RPMI7951 (cell line): Measurements from ENCODE around the gene SHISAL1. TPM values are rescaled to one million over a fixed set of nuclear protein-coding genes. Genes with fewer than 3 reads are reported as not detected.

Experiments
- DNase-seq: peaks from one replicate; pipeline ENCODE4 v3.0.0-alpha.2; 2012; ENCODE audit warnings: low read depth
- total RNA-seq: library from RNA; depleted of rRNA; stranded (reverse); fragments of >200 nt; shearing (Covaris generic); gene quantifications from 2 replicates; pipeline ENCODE4 v1.2.3, GENCODE V29; 2014

SHISAL1 gene
- total RNA-seq, 1 experiment from 2014 or later, result 1.6 TPM

GRCh38 chr22:44278243-44279068 is 34.3 kb downstream of the SHISAL1 start:
- no peak for DNase-seq

DNA sequence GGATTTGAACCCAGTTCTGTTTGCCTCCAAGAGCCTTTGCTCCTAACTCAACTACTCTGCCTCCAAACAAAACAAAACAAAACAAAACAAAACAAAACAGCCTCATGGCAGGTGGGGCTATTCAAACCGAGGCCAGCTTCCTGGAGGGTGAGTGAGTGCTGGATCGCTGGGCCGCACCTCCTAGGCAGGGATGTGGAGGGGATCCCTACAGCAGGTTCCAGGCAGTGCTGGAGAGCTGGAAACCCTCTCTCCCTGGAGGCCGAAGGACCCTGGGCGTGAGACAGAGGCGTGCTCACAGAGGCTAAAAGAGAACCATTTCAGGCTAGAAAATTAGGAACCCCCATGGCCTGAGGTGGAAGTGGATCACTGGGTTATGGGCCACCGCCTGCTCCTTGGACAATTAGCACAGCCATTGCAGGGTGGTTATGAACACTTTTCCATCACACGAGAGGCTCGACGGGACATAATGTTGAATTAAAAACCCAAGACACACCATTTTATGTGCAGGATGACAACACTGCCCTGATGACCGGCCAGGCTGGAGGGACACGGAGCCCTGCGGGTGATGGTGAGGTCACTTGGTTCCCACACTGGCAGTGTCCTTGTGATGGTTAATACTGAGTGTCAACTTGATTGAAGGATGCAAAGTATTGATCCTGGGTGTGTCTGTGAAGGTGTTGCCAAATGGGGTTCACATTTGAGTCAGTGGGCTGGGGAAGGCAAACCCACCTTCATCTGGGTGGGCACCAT is 35.2 kb downstream of the SHISAL1 start:
- no peak for DNase-seq

DNA sequence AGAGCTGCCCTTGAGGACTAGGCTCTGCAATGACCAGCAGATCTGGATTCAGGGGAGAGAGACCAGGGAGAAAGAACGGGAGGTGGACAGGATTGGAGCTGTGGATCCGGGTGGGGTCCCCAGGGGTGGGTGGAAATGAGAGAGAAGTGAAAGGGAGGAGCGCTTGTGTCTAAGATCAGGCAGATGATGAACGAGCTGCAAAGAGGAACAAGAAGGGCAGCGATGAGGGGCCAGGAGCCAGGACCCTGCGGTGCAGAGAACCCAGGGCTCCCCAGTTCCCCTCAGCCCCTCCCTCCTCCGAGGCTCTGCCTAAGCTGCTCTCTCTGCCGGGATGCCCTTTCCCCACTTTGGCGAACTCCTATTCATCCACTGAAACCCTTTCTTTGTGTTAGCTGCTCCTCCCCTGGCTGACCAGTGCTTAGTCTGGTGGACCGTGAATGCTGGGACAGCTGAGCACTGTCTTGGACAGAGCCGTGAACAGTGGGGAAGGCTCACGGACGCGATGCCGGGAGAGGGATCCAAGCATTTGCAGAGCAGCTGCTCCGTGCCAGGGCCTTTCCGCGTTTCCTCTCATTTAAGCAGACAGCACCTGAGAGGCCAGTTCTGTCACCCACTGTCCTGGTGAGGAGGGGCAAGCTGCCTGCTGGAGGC is 35.9 kb downstream of the SHISAL1 start:
- no peak for DNase-seq

DNA sequence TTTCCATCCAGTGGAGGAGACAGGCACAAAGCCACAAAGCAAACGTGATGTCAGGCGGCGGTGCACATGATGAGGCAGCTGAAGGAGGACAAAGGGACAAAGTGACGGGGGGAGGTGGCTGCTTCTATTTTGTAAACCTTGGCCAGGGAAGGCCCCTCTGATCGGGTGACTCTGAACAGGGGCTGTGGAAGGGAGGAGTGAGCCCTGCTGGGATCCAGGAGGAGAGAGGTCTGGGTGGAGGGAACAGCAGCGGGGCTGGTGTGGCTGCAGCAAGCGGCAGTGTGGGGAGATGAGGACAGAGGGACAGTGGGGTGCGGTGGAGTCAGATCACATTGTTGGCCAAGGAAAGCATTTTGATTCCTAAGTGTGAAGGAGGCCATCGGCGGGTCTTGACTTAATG is 36.7 kb downstream of the SHISAL1 start:
- DNase-seq, result no peak

- DNase-seq, result no peak
Measured at GRCh38 chr22:44275631-44275995, 37.1 kb downstream of the SHISAL1 start.

- DNase-seq, result no peak
Measured at GRCh38 chr22:44274918-44275630, 37.7 kb downstream of the SHISAL1 start.

GRCh38 chr22:44273175-44273574 is 39.6 kb downstream of the SHISAL1 start:
- DNase-seq, result no peak

GRCh38 chr22:44272401-44272771 is 40.4 kb downstream of the SHISAL1 start:
- no peak for DNase-seq

GRCh38 chr22:44271732-44272400 is 40.9 kb downstream of the SHISAL1 start:
- no peak for DNase-seq

DNA sequence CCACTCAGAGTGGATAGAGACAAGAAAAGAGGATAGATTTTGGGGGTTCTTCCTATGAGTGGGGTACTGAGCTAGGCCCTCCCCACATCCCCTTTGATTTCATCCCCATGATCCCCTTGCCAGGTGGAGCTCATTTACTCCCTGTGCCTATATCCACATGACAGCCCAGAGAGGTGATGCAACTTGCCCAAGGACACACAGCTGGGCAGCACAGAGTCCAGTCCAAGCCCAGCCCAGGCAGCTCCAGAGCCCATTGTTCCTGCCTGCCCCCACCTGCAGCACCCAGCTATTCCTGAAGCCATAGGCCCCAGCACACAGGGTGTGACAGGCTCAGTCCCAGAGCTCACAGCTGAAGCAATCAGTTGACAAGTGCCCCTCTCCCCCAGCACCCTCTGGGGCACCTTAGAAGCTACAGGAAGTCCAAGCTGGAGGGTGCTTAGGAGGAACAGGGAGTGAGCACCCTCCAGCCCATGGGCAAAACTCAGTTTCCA is 41.7 kb downstream of the SHISAL1 start:
- DNase-seq, result no peak

GRCh38 chr22:44270556-44270880 is 42.2 kb downstream of the SHISAL1 start:
- no peak for DNase-seq

- no peak for DNase-seq
Measured at GRCh38 chr22:44269757-44270555, 42.8 kb downstream of the SHISAL1 start.

GRCh38 chr22:44269117-44269498 is 43.6 kb downstream of the SHISAL1 start:
- no peak for DNase-seq

DNA sequence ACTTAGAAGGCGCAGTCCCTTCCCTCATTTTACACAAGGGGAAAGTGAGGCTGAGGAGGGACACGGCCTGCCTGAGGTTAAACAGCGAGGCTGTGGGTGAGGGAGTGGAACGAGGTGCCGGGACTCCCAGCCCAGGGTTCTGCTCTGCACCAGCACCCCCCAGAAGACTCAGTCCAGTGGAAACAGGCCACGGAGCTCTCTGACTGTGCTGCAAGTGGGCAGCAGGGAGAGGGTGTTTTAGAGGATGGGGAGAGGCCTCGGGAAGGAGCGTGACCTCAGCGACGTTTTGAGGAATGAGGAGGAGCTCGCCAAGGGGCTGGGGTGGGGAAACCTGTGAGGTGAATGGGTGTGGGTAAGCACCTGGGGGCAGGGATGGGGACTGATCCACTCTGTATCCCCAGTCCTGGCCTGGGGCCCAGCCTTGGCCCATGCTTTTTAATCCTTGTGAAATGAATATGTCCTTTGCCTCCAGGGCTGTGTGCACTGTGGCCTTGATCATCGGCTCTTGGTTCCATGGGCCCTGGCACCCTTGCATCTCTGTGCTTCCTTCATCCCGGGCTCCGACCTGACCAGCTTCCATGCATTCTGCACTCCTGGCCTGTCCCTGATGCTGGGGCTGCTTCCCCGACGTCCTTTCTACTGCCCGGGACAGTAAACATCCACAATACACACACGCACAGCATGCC is 44.2 kb downstream of the SHISAL1 start:
- DNase-seq, result no peak

- no peak for DNase-seq
Measured at GRCh38 chr22:44267856-44268255, 44.9 kb downstream of the SHISAL1 start.

DNA sequence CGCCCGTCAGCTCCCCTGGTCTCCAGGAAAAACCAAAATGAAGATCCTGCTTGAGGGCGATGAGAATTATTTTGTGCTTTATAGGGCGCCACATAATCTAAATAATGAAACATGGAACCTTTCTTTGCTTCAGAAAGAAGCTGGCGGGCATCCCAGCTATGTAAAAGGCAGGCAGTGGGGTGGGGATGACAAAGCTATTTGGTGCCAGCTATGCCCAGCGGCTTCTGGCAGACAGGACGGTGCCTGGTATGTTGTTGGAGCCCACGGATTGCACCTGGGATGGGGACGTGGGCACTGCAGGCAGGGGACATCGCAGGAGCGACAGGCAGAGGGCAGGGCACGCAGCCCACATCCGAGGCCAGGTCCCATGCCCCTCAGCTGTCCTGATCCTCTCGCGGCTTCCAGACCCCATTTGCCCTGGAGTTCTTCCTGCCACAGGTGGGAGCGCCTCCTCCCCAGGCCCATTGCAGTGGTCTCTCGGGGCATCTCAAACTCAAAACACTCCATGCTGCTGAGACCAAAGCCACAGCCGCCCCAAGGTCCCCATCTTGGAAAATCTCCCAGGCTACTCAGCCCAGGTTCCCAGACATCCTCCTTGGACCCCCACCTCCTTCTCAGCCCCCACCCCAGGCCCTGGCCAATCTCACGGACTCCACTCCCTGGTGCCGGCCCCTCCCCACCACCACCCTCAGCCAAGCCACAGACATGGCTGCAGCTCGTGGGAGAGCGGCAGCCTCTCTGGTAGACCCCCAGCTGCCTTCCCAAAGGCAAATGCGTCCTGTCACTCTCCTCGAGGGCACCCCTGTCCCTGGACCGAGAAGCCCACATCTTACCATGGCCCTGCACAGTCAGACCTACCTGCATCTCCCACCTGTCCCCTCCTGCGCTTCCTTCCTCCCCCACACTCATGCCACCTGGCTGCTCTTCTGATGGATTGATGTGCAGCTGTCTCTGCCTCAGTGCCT is 45.7 kb downstream of the SHISAL1 start:
- no peak for DNase-seq

DNA sequence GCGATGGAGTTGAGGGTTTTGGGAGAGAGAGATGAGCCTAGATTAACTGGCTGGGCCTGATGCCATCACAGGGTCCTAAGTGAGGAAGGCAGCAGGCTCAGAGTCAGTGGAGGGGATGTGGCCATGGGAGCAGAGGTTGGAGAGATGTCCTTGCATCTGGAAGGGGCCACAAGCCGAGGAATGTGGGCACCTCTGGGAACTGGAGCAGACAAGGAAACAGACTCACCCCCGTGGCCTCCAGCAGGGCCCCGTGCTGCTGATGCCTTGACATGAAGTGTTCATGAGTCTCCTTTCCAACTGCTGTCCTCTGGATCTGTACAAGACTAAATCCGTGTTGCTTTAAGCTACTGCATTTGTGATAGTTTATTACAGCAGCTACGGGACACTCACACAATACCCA is 49.2 kb downstream of the SHISAL1 start:
- no peak for DNase-seq

DNA sequence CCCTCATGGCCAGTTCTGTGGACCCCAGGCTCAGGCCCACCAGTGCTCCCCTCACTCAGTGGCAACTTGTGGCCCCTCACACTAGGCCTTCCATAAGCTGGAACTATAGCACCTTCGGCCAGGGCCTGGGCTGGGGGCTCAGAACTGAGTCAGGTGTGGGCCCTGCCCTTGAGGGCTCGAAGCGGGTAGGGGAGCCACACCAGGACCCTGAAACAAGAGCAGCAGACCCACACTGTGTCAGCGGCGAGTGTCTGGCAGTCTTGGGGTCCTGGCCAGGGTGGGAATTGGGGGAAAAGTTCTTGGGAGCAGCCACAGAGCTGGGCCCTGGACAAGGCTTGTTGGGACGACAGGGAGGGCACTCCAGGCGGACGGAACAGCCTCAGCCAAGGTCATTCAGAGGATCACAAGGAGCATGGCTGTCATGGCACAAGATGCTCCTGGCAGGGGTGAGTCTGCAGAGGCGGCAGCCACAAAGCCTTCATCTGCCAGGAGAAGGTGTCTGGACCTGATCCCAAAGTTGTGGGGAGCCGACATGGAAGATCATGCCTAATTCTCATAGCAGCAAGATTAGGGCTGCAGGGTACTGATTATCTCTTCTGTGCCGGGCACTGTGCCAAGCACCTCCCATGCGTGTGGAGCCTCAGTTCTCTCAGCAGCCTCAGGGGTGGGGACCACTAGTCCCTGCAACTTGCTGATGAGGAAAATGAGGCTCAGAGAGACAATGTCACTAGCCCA is 50.7 kb downstream of the SHISAL1 start:
- DNase-seq, result no peak
